NOMO-1 (cell line): ENCODE data around the gene GTPBP8.
"Not testable (repeated sequence)": the region's sequence is repeated elsewhere in the genome, so short reads cannot be mapped to it uniquely, and the experiment has no call there.

Experiments used
- DNase-seq, 2 experiments: peaks; one replicate each; lab custom pipeline; 2025; ENCODE audit not compliant: unreplicated experiment in 2 of 2; lab: John Stamatoyannopoulos, UW

GTPBP8 gene

GRCh38 chr3:112995800-112996199 lies 5.0 kb downstream of the GTPBP8 start:
- no peak for DNase-seq

GRCh38 chr3:113000691-113001090 lies 9.9 kb downstream of the GTPBP8 start:
- DNase-seq = no peak

GRCh38 chr3:113002037-113002436 lies 11.3 kb downstream of the GTPBP8 start:
- no peak for DNase-seq

- no peak for DNase-seq
Observed at GRCh38 chr3:113002679-113003078, 11.9 kb downstream of the GTPBP8 start.

- DNase-seq = no peak
Observed at GRCh38 chr3:113005611-113006010, 14.8 kb downstream of the GTPBP8 start.

- no peak for DNase-seq
Observed at GRCh38 chr3:113006359-113007056, 15.7 kb downstream of the GTPBP8 start.

- DNase-seq = no peak
Observed at GRCh38 chr3:113008117-113008516, 17.3 kb downstream of the GTPBP8 start.

- no peak for DNase-seq
Observed at GRCh38 chr3:113013593-113013992, 22.8 kb downstream of the GTPBP8 start.

GRCh38 chr3:113018536-113019181 lies 27.9 kb downstream of the GTPBP8 start:
- DNase-seq = no peak

- peak; percentile 80 to 89 for DNase-seq
Observed at GRCh38 chr3:113019182-113020137, 28.7 kb downstream of the GTPBP8 start.

GRCh38 chr3:113021471-113021870 lies 30.7 kb downstream of the GTPBP8 start:
- no peak for DNase-seq

GRCh38 chr3:113034011-113034410 lies 43.2 kb downstream of the GTPBP8 start:
- no peak for DNase-seq

GRCh38 chr3:113035387-113035982 lies 44.7 kb downstream of the GTPBP8 start:
- DNase-seq = peak; percentile 40 to 48

- no peak for DNase-seq
Observed at GRCh38 chr3:113038328-113038727, 47.5 kb downstream of the GTPBP8 start.

- no peak for DNase-seq
Observed at GRCh38 chr3:113039546-113039945, 48.8 kb downstream of the GTPBP8 start.

GRCh38 chr3:113040231-113040630 lies 49.4 kb downstream of the GTPBP8 start:
- DNase-seq = no peak

- DNase-seq = no peak
Observed at GRCh38 chr3:113043686-113044085, 52.9 kb downstream of the GTPBP8 start.

- DNase-seq = not testable (repeated sequence)
Observed at GRCh38 chr3:113046186-113046965, 55.6 kb downstream of the GTPBP8 start.

GRCh38 chr3:113051302-113051711 lies 60.5 kb downstream of the GTPBP8 start:
- DNase-seq = peak; percentile 35 to 60
